ENCODE data around the gene FOXN3.
"Not testable (repeated sequence)": the region's sequence is repeated elsewhere in the genome, so short reads cannot be mapped to it uniquely, and the experiment has no call there.

Gene FOXN3

GRCh38 chr14:89175881-89176799 lies 240.9 kb downstream of the FOXN3 start:
- no peak for DNase-seq (ENCODE audit: low read depth in 1 of 2, low spot score in 1 of 2)

- DNase-seq (ENCODE audit: low read depth in 1 of 2, low spot score in 1 of 2): no peak
These were observed 245.4 kb downstream of the FOXN3 start for GRCh38 chr14:89171628-89172027.

- no peak for DNase-seq (ENCODE audit: low read depth in 1 of 2, low spot score in 1 of 2)
These were observed 245.9 kb downstream of the FOXN3 start for GRCh38 chr14:89171168-89171567.

GRCh38 chr14:89167705-89168104 lies 249.3 kb downstream of the FOXN3 start:
- DNase-seq (ENCODE audit: low read depth in 1 of 2, low spot score in 1 of 2): no peak

- no peak for DNase-seq (ENCODE audit: low read depth in 1 of 2, low spot score in 1 of 2)
These were observed 250.4 kb downstream of the FOXN3 start for GRCh38 chr14:89166633-89167032.

- no peak for DNase-seq (ENCODE audit: low read depth in 1 of 2, low spot score in 1 of 2)
These were observed 251.5 kb downstream of the FOXN3 start for GRCh38 chr14:89165189-89166181.

- no peak for DNase-seq (ENCODE audit: low read depth in 1 of 2, low spot score in 1 of 2)
These were observed 252.6 kb downstream of the FOXN3 start for GRCh38 chr14:89164168-89165073.

- DNase-seq (ENCODE audit: low read depth in 1 of 2, low spot score in 1 of 2): no peak
These were observed 253.9 kb downstream of the FOXN3 start for GRCh38 chr14:89163031-89163636.

GRCh38 chr14:89162586-89162985 lies 254.4 kb downstream of the FOXN3 start:
- DNase-seq (ENCODE audit: low read depth in 1 of 2, low spot score in 1 of 2): no peak

GRCh38 chr14:89160437-89160836 lies 256.6 kb downstream of the FOXN3 start:
- DNase-seq (ENCODE audit: low read depth in 1 of 2, low spot score in 1 of 2): no peak

- no peak for DNase-seq (ENCODE audit: low read depth in 1 of 2, low spot score in 1 of 2)
These were observed 258.3 kb downstream of the FOXN3 start for GRCh38 chr14:89158701-89159100.

GRCh38 chr14:89158104-89158503 lies 258.9 kb downstream of the FOXN3 start:
- DNase-seq (ENCODE audit: low read depth in 1 of 2, low spot score in 1 of 2): not testable (repeated sequence)

- no peak for DNase-seq (ENCODE audit: low read depth in 1 of 2, low spot score in 1 of 2)
These were observed 261.5 kb downstream of the FOXN3 start for GRCh38 chr14:89155491-89155890.

GRCh38 chr14:89151693-89152092 lies 265.3 kb downstream of the FOXN3 start:
- not testable (repeated sequence) for DNase-seq (ENCODE audit: low read depth in 1 of 2, low spot score in 1 of 2)

- DNase-seq (ENCODE audit: low read depth in 1 of 2, low spot score in 1 of 2): no peak
These were observed 270.8 kb downstream of the FOXN3 start for GRCh38 chr14:89146274-89146673.

GRCh38 chr14:89144642-89145041 lies 272.4 kb downstream of the FOXN3 start:
- DNase-seq (ENCODE audit: low read depth in 1 of 2, low spot score in 1 of 2): no peak

- DNase-seq (ENCODE audit: low read depth in 1 of 2, low spot score in 1 of 2): no peak
These were observed 273.0 kb downstream of the FOXN3 start for GRCh38 chr14:89144066-89144465.

- no peak for DNase-seq (ENCODE audit: low read depth in 1 of 2, low spot score in 1 of 2)
These were observed 273.4 kb downstream of the FOXN3 start for GRCh38 chr14:89143595-89143994.

- DNase-seq (ENCODE audit: low read depth in 1 of 2, low spot score in 1 of 2): no peak
These were observed 274.7 kb downstream of the FOXN3 start for GRCh38 chr14:89142366-89142765.

GRCh38 chr14:89141862-89142261 lies 275.2 kb downstream of the FOXN3 start:
- no peak for DNase-seq (ENCODE audit: low read depth in 1 of 2, low spot score in 1 of 2)
